HepG2 (cell line): Measurements from ENCODE around the gene GPC2. TPM values are rescaled to one million over a fixed set of nuclear protein-coding genes. Genes with fewer than 3 reads are reported as not detected.

Experiments
- ATRX ChIP-seq: sonication (generic); formaldehyde crosslinking; IDR thresholded peaks from 2 replicates; pipeline ENCODE4 v1.4.0; 2020; ENCODE audit warnings: missing genetic modification reagents, borderline replicate concordance
- CCDC6 ChIP-seq: sonication (generic); formaldehyde crosslinking; IDR thresholded peaks from 2 replicates; pipeline ENCODE4 v1.8.1; 2022; ENCODE audit warnings: mild to moderate bottlenecking, missing genetic modification reagents, moderate library complexity
- EEA1 ChIP-seq: sonication (generic); formaldehyde crosslinking; IDR thresholded peaks from 2 replicates; pipeline ENCODE4 v1.5.1; 2020; ENCODE audit warnings: mild to moderate bottlenecking, missing genetic modification reagents, borderline replicate concordance
- EZH2 ChIP-seq: conservative IDR thresholded peaks from 2 replicates; pipeline ENCODE4 v1.6.1; 2012; ENCODE audit warnings: mild to moderate bottlenecking, low read depth, low read length, moderate library complexity
- KDM2A ChIP-seq: sonication (generic); formaldehyde crosslinking; IDR thresholded peaks from 2 replicates; pipeline ENCODE4 v1.4.0; 2020; ENCODE audit warnings: low read depth, missing genetic modification reagents, borderline replicate concordance
- MED1 ChIP-seq: sonication (generic); formaldehyde crosslinking; IDR thresholded peaks from 2 replicates; pipeline ENCODE4 v1.4.0; 2020; ENCODE audit warnings: missing genetic modification reagents
- MYC ChIP-seq: sonication (generic); formaldehyde crosslinking; IDR thresholded peaks from 2 replicates; pipeline ENCODE4 v1.9.0; 2021; ENCODE audit warnings: missing genetic modification reagents, borderline replicate concordance
- PHF20 ChIP-seq: sonication (generic); formaldehyde crosslinking; IDR thresholded peaks from 2 replicates; pipeline ENCODE4 v1.5.0; 2020; ENCODE audit warnings: mild to moderate bottlenecking, missing genetic modification reagents
- POGZ ChIP-seq: sonication (generic); formaldehyde crosslinking; IDR thresholded peaks from 2 replicates; pipeline ENCODE4 v1.4.0; 2020; ENCODE audit warnings: mild to moderate bottlenecking, missing genetic modification reagents
- RARA ChIP-seq: IDR thresholded peaks from 2 replicates; pipeline ENCODE4 v1.6.1; 2016; ENCODE audit warnings: missing genetic modification reagents, missing compliant biosample characterization
- SAP130 ChIP-seq: IDR thresholded peaks from 2 replicates; pipeline ENCODE4 v1.6.1; 2016; ENCODE audit warnings: low read depth
- SMARCC2 ChIP-seq: fragments of 450-650 bp; IDR thresholded peaks from 2 replicates; pipeline ENCODE4 v1.6.1; 2017; ENCODE audit warnings: antibody characterized with exemption, mild to moderate bottlenecking
- SRSF1 ChIP-seq: fragments of 200-400 bp; formaldehyde crosslinking; optimal IDR thresholded peaks from 2 replicates; pipeline ENCODE3; 2017; ENCODE audit warnings: mild to moderate bottlenecking, low read depth, low read length, moderate library complexity
- SRY ChIP-seq: sonication (generic); formaldehyde crosslinking; IDR thresholded peaks from 2 replicates; pipeline ENCODE4 v1.8.0; 2022; ENCODE audit warnings: mild to moderate bottlenecking, missing genetic modification reagents
- TCF12 ChIP-seq, 2 experiments: fragments of 450-650 bp in 1 of 2; sonication (generic) in 1 of 2; formaldehyde crosslinking in 1 of 2; IDR thresholded peaks; 2 replicates each; pipeline versions ENCODE4 v1.6.1 to v1.8.0; 2017 to 2022; ENCODE audit warnings: antibody characterized with exemption in 1 of 2, mild to moderate bottlenecking in 1 of 2, missing genetic modification reagents in 1 of 2, moderate library complexity in 1 of 2
- ZNF264 ChIP-seq: sonication (generic); formaldehyde crosslinking; IDR thresholded peaks from 2 replicates; pipeline ENCODE4 v1.4.0; 2020; ENCODE audit warnings: missing genetic modification reagents
- ZNF383 ChIP-seq: sonication (generic); formaldehyde crosslinking; IDR thresholded peaks from 2 replicates; pipeline ENCODE4 v1.4.0; 2020; ENCODE audit warnings: missing genetic modification reagents, mild to moderate bottlenecking, borderline replicate concordance
- ZNF547 ChIP-seq: sonication (generic); formaldehyde crosslinking; IDR thresholded peaks from 2 replicates; pipeline ENCODE4 v1.5.1; 2020; ENCODE audit warnings: mild to moderate bottlenecking, missing genetic modification reagents
- ZNF639 ChIP-seq: conservative IDR thresholded peaks from 2 replicates; pipeline ENCODE4 v1.6.1; 2018; ENCODE audit warnings: missing genetic modification reagents
- ZNF670 ChIP-seq: sonication (generic); formaldehyde crosslinking; IDR thresholded peaks from 2 replicates; pipeline ENCODE4 v1.8.0; 2022; ENCODE audit warnings: mild to moderate bottlenecking, missing genetic modification reagents, borderline replicate concordance
- ZNF761 ChIP-seq: sonication (generic); formaldehyde crosslinking; conservative IDR thresholded peaks from 2 replicates; pipeline ENCODE4 v1.4.0; 2020; ENCODE audit warnings: mild to moderate bottlenecking, missing genetic modification reagents
- ZNF781 ChIP-seq: sonication (generic); formaldehyde crosslinking; IDR thresholded peaks from 2 replicates; pipeline ENCODE4 v1.5.1; 2020; ENCODE audit warnings: borderline replicate concordance, mild to moderate bottlenecking, missing genetic modification reagents; ENCODE audit errors: not compliant biosample characterization
- ZNF883 ChIP-seq: sonication (generic); formaldehyde crosslinking; IDR thresholded peaks from 2 replicates; pipeline ENCODE4 v1.5.1; 2020; ENCODE audit warnings: mild to moderate bottlenecking, missing genetic modification reagents; ENCODE audit errors: not compliant biosample characterization
- ZSCAN5A ChIP-seq: sonication (generic); formaldehyde crosslinking; IDR thresholded peaks from 2 replicates; pipeline ENCODE4 v1.8.0; 2022; ENCODE audit warnings: mild to moderate bottlenecking, missing genetic modification reagents, borderline replicate concordance
- polyA plus RNA-seq, 8 experiments: library from polyadenylated mRNA; depleted of rRNA in 3 of 8; stranded (reverse) in 7 of 8; unstranded in 1 of 8; fragments of >200 nt; fragmentation: Illumina TruSeq in 4 of 8; extraction: Trizol in 4 of 8; gene quantifications; 2 replicates each; pipeline versions ENCODE4 v1.2.1 to v1.2.3, GENCODE V29; 2011 to 2016; ENCODE audit warnings: low read depth in 4 of 8, missing spikeins in 1 of 8, mixed read lengths in 1 of 8; ENCODE audit not compliant: insufficient read depth in 1 of 8
- total RNA-seq, 5 experiments: library from RNA; depleted of rRNA; stranded (reverse); fragments of >200 nt; fragmentation: Illumina TruSeq; extraction: Trizol; gene quantifications; 2 replicates each; pipeline ENCODE4 v1.2.3, GENCODE V29; 2016; ENCODE audit warnings: low read depth in 1 of 5

The GPC2 gene
- total and polyA plus RNA-seq, 2 of the 13 experiments (the other 11 are each of a cell fraction or from before 2014, with no cell fraction given): 0.64 to 0.78 TPM

- TF ChIP-seq ZNF639 (CRISPR knock-in tag): peak; percentile 74
- TF ChIP-seq ATRX (CRISPR knock-in tag): no peak
- no peak for TF ChIP-seq ZNF781 (CRISPR knock-in tag)
- peak; percentile 61; the same call in 1 of the 2 replicates for TF ChIP-seq CCDC6 (CRISPR knock-in tag)
- peak; percentile 26; the same call in 1 of the 2 replicates for TF ChIP-seq MYC
- peak; percentile 73 for TF ChIP-seq ZNF883 (CRISPR knock-in tag)
- TF ChIP-seq SRSF1: no peak
- no peak for TF ChIP-seq SMARCC2
- TF ChIP-seq ZNF670 (CRISPR knock-in tag): no peak
- no peak for TF ChIP-seq EEA1 (CRISPR knock-in tag)
- no peak for TF ChIP-seq ZNF547
- TF ChIP-seq SRY (CRISPR knock-in tag): no peak; the same call in 1 of the 2 replicates
- TF ChIP-seq RARA (CRISPR knock-in tag): peak; percentile 37; the same call in 1 of the 2 replicates
- peak; percentile 92 for TF ChIP-seq SAP130 (CRISPR knock-in tag)
- TF ChIP-seq ZNF264 (CRISPR knock-in tag): no peak
- TF ChIP-seq ZNF761 (CRISPR knock-in tag): peak; percentile 61; the same call in 1 of the 2 replicates
- TF ChIP-seq ZSCAN5A (CRISPR knock-in tag): no peak
- no peak for TF ChIP-seq TCF12 (IDR thresholded peaks at IDR 0.05)
- TF ChIP-seq TCF12 (CRISPR knock-in tag; IDR thresholded peaks at IDR 0.05): 0 out of 2 replicates have a peak, but pooled peaks have one; percentile 48
- 0 out of 2 replicates have a peak, but pooled peaks have one; percentile 52 for TF ChIP-seq ZNF383 (CRISPR knock-in tag)
- TF ChIP-seq PHF20 (CRISPR knock-in tag): peak; percentile 81
- TF ChIP-seq MED1: peak; percentile 25; the same call in 1 of the 2 replicates
- TF ChIP-seq POGZ (CRISPR knock-in tag): no peak
- TF ChIP-seq EZH2: no peak
- peak; percentile 94 for TF ChIP-seq KDM2A
These were observed 18.7 kb downstream of the GPC2 start, which contains the start of gene TRAPPC14 (continued) for GRCh38 chr7:100158229-100159098.
